GM21447 (cell line): ENCODE measurements around the gene PPP1R17.

ENCODE experiments used
- ATAC-seq: cut with Tn5 transposase; IDR thresholded peaks from one replicate; pipeline ENCODE4 v1.9.1; 2021; ENCODE audit not compliant: unreplicated experiment

Gene PPP1R17

GRCh38 chr7:31695859-31696614, 9.0 kb downstream of the PPP1R17 start:
- no peak for ATAC-seq

- ATAC-seq = no peak
Observed at GRCh38 chr7:31699050-31699449, 12.0 kb downstream of the PPP1R17 start.

GRCh38 chr7:31702354-31702753, 15.3 kb downstream of the PPP1R17 start:
- no peak for ATAC-seq

GRCh38 chr7:31705377-31705776, 18.4 kb downstream of the PPP1R17 start:
- ATAC-seq = no peak

- ATAC-seq = no peak
Observed at GRCh38 chr7:31707089-31707488, 20.1 kb downstream of the PPP1R17 start.

GRCh38 chr7:31710171-31710570, 23.2 kb downstream of the PPP1R17 start:
- no peak for ATAC-seq

- no peak for ATAC-seq
Observed at GRCh38 chr7:31716355-31716754, 29.3 kb downstream of the PPP1R17 start.

- no peak for ATAC-seq
Observed at GRCh38 chr7:31720366-31720765, 33.4 kb downstream of the PPP1R17 start.

GRCh38 chr7:31724696-31725095, 37.7 kb downstream of the PPP1R17 start:
- ATAC-seq = no peak

GRCh38 chr7:31729195-31729804, 42.3 kb downstream of the PPP1R17 start:
- ATAC-seq = no peak

GRCh38 chr7:31734456-31734855, 47.4 kb downstream of the PPP1R17 start:
- ATAC-seq = no peak

- ATAC-seq = peak; percentile 60
Observed at GRCh38 chr7:31735991-31736982, 49.3 kb downstream of the PPP1R17 start.

GRCh38 chr7:31741852-31742251, 54.8 kb downstream of the PPP1R17 start:
- no peak for ATAC-seq

- ATAC-seq = peak; percentile 73
Observed at GRCh38 chr7:31744294-31744874, 57.4 kb downstream of the PPP1R17 start.

GRCh38 chr7:31747553-31747952, 60.5 kb downstream of the PPP1R17 start:
- no peak for ATAC-seq

- no peak for ATAC-seq
Observed at GRCh38 chr7:31748084-31748483, 61.1 kb downstream of the PPP1R17 start.

- ATAC-seq = no peak
Observed at GRCh38 chr7:31751726-31752125, 64.7 kb downstream of the PPP1R17 start.
